PC-3 (cell line): ENCODE results near the gene HLF. TPM values are rescaled to one million over a fixed set of nuclear protein-coding genes. Genes with fewer than 3 reads are reported as not detected.

ENCODE experiments used
- ATAC-seq: fragments of 200-7000 bp; cut with Tn5 transposase; 2 replicates; pipeline ENCODE4 v1.9.1; 2020; ENCODE audit warnings: mild to moderate bottlenecking, moderate library complexity
- BruUV-seq: library from RNA; stranded (reverse); fragments of 400-500 nt; replicated peaks from 2 replicates; lab custom pipeline; 2021; lab: Mats Ljungman, UMichigan
- CTCF ChIA-PET: fragments of 300-600 bp; sonication (Branson Sonifier 250); formaldehyde crosslinking; loops from one replicate; lab custom pipeline; 2022; ENCODE audit warnings: antibody characterized with exemption; lab: Charles Lee
- POLR2A ChIA-PET: fragments of 300-600 bp; sonication (Branson Sonifier 250); formaldehyde crosslinking; loops from one replicate; lab custom pipeline; 2022; ENCODE audit warnings: antibody characterized with exemption; ENCODE audit not compliant: unreplicated experiment; lab: Charles Lee
- DNase-seq: peaks from one replicate; pipeline ENCODE4 v3.0.0-alpha.2; 2015
- H2AFZ ChIP-seq: fragments of 300-600 bp; sonication (generic); 2 replicates; pipeline ENCODE4 v1.6.0; 2016; ENCODE audit warnings: antibody characterized with exemption, low read length
- H3F3A ChIP-seq: fragments of 300-600 bp; sonication (generic); one replicate; pipeline ENCODE4 v1.6.0; 2017; ENCODE audit warnings: antibody characterized with exemption, low read length, control low read depth, mild to moderate bottlenecking; ENCODE audit not compliant: unreplicated experiment
- H3K27ac ChIP-seq: fragments of 300-600 bp; sonication (generic); 2 replicates; pipeline ENCODE4 v1.5.1; 2016; ENCODE audit warnings: mild to moderate bottlenecking, low read length
- H3K27me3 ChIP-seq: fragments of 300-600 bp; sonication (generic); 2 replicates; pipeline ENCODE4 v1.6.1; 2016; ENCODE audit warnings: low read length, mixed read lengths
- H3K36me3 ChIP-seq: fragments of 300-600 bp; sonication (generic); 2 replicates; pipeline ENCODE4 v1.6.1; 2016; ENCODE audit warnings: low read depth, mixed run types, low read length, mixed read lengths
- H3K4me1 ChIP-seq: fragments of 300-600 bp; sonication (generic); 2 replicates; pipeline ENCODE4 v1.5.1; 2016; ENCODE audit warnings: low read length; ENCODE audit not compliant: insufficient read depth
- H3K4me2 ChIP-seq: fragments of 300-600 bp; sonication (generic); 2 replicates; pipeline ENCODE4 v1.6.0; 2016; ENCODE audit warnings: low read length
- H3K4me3 ChIP-seq: fragments of 300-600 bp; sonication (generic); 2 replicates; pipeline ENCODE4 v1.5.1; 2016; ENCODE audit warnings: mild to moderate bottlenecking, low read length, mixed read lengths
- H3K79me2 ChIP-seq: fragments of 300-600 bp; sonication (generic); 2 replicates; pipeline ENCODE4 v1.6.1; 2017; ENCODE audit warnings: low read length, mixed read lengths
- H3K9ac ChIP-seq: fragments of 300-600 bp; sonication (generic); 2 replicates; pipeline ENCODE4 v1.6.0; 2016; ENCODE audit warnings: mild to moderate bottlenecking, low read length
- H3K9me2 ChIP-seq: fragments of 300-600 bp; sonication (generic); replicated peaks from 2 replicates; pipeline ENCODE4 v1.6.1; 2016; ENCODE audit warnings: mixed run types, low read length, mixed read lengths
- H3K9me3 ChIP-seq: fragments of 300-600 bp; sonication (generic); 2 replicates; pipeline ENCODE4 v1.6.1; 2016; ENCODE audit warnings: low read length, mixed read lengths
- H4K20me1 ChIP-seq: fragments of 300-600 bp; sonication (generic); 2 replicates; pipeline ENCODE4 v1.6.1; 2016; ENCODE audit warnings: low read length, mixed read lengths
- EZH2 ChIP-seq: fragments of 300-600 bp; sonication (generic); IDR thresholded peaks from one replicate; pipeline ENCODE4 v1.6.1; 2017; ENCODE audit warnings: antibody characterized with exemption, mild to moderate bottlenecking, low read length; ENCODE audit not compliant: unreplicated experiment
- EZH2phosphoT487 ChIP-seq: fragments of 300-600 bp; sonication (generic); IDR thresholded peaks from 2 replicates; pipeline ENCODE4 v1.6.1; 2018; ENCODE audit warnings: mild to moderate bottlenecking, antibody characterized with exemption, low read length, borderline replicate concordance
- intact Hi-C: fragments of 100-400 bp; cut with micrococcal nuclease; formaldehyde crosslinking; loops from 2 replicates; pipeline ENCODE4 v1.9.0; 2023
- total RNA-seq: library from RNA; depleted of rRNA; stranded (reverse); fragments of >200 nt; gene quantifications from 2 replicates; pipeline ENCODE4 v1.2.3, GENCODE V29; 2014
- TF ChIP-seq, protein P1 (sequence below): fragments of 300-600 bp; sonication (generic); conservative IDR thresholded peaks from 2 replicates; pipeline ENCODE4 v1.5.1; 2017; ENCODE audit warnings: antibody characterized with exemption, low read depth, mild to moderate bottlenecking, low read length

HLF gene
- total RNA-seq, 1 experiment from 2014 or later: 0.66 TPM

DNA sequence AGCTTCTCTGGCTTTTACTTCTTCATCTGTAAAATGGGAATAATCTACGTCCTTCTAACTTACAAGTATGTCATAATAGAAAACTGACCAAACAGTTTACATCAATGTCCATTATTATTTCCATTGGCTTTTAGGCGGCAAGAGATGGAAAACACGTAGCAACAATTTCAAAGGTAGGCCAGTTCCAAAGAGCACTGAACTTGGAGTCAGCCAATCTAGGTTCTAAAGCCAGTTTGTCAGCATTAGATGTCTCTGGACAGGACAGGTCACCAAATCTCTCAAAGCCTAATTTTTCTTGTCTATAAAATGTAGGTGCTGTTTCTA, 17.6 kb downstream of the HLF start:
- Histone ChIP-seq H3K4me2 (no peak overlapping the region), H3K36me3 (no peaks in the 10 kb centered on the region), H3K27ac (no peak overlapping the region), H3K4me1 (0 out of 2 replicates have a peak, but pooled peaks cover 6% of the 10 kb centered on the region), H3K9ac (no peak overlapping the region), H2AFZ (no peak overlapping the region), H3K79me2 (no peaks in the 10 kb centered on the region), H4K20me1 (no peaks in the 10 kb centered on the region), H3K9me2 (no peaks in the 10 kb centered on the region), H3F3A (no peaks in the 10 kb centered on the region), H3K9me3 (no peaks in the 10 kb centered on the region), H3K4me3 (no peak overlapping the region), H3K27me3 (no peaks in the 10 kb centered on the region)
- intact Hi-C loops: no loop called here
- ChIA-PET POLR2A (no interaction called here), CTCF (no interaction called here)
- no peak for TF ChIP-seq EZH2
- TF ChIP-seq, protein P1, sequence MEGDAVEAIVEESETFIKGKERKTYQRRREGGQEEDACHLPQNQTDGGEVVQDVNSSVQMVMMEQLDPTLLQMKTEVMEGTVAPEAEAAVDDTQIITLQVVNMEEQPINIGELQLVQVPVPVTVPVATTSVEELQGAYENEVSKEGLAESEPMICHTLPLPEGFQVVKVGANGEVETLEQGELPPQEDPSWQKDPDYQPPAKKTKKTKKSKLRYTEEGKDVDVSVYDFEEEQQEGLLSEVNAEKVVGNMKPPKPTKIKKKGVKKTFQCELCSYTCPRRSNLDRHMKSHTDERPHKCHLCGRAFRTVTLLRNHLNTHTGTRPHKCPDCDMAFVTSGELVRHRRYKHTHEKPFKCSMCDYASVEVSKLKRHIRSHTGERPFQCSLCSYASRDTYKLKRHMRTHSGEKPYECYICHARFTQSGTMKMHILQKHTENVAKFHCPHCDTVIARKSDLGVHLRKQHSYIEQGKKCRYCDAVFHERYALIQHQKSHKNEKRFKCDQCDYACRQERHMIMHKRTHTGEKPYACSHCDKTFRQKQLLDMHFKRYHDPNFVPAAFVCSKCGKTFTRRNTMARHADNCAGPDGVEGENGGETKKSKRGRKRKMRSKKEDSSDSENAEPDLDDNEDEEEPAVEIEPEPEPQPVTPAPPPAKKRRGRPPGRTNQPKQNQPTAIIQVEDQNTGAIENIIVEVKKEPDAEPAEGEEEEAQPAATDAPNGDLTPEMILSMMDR: no peak
- no peak for TF ChIP-seq EZH2phosphoT487
- ATAC-seq (no peak), DNase-seq (no peak)
- BruUV-seq: no TSS peak

DNA sequence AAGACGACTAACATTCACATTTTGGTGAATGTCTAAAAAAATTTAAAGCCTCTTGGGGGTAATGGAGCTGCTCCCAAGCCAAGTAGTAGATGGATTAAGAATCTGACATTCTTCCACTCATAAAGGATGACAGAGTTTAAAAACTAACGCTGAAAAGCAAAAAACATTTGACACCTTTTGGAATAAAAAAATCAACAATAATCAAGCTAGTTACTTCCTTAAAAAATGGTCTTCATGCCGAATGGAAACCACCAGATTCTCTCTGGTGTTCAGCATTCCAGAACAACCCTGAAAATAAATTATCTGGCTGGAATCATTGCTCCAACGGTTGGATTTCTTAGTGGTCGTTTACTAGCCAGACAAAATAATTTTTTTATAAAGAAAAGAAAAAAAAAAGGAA, 18.0 kb downstream of the HLF start:
- no TSS peak for BruUV-seq
- intact Hi-C loops: no loop called here
- H3K4me2 ChIP-seq: no peak overlapping the region
- DNase-seq (no peak), ATAC-seq (no peak)
- TF ChIP-seq EZH2: no peak
- no peak for TF ChIP-seq EZH2phosphoT487
- TF ChIP-seq, protein P1: no peak
- no peak overlapping the region for H3K27ac ChIP-seq
- ChIA-PET POLR2A (no interaction called here), CTCF (no interaction called here)
- 0 out of 2 replicates have a peak, but pooled peaks cover 6% of the 10 kb centered on the region for H3K4me1 ChIP-seq
- no peak overlapping the region for H3K9ac ChIP-seq
- no peaks in the 10 kb centered on the region for H3K9me2 ChIP-seq
- no peaks in the 10 kb centered on the region for H3K27me3 ChIP-seq
- H2AFZ ChIP-seq: no peak overlapping the region
- H3F3A ChIP-seq: no peaks in the 10 kb centered on the region
- no peaks in the 10 kb centered on the region for H4K20me1 ChIP-seq
- no peak overlapping the region for H3K4me3 ChIP-seq
- H3K9me3 ChIP-seq: no peaks in the 10 kb centered on the region
- no peaks in the 10 kb centered on the region for H3K36me3 ChIP-seq
- H3K79me2 ChIP-seq: no peaks in the 10 kb centered on the region

DNA sequence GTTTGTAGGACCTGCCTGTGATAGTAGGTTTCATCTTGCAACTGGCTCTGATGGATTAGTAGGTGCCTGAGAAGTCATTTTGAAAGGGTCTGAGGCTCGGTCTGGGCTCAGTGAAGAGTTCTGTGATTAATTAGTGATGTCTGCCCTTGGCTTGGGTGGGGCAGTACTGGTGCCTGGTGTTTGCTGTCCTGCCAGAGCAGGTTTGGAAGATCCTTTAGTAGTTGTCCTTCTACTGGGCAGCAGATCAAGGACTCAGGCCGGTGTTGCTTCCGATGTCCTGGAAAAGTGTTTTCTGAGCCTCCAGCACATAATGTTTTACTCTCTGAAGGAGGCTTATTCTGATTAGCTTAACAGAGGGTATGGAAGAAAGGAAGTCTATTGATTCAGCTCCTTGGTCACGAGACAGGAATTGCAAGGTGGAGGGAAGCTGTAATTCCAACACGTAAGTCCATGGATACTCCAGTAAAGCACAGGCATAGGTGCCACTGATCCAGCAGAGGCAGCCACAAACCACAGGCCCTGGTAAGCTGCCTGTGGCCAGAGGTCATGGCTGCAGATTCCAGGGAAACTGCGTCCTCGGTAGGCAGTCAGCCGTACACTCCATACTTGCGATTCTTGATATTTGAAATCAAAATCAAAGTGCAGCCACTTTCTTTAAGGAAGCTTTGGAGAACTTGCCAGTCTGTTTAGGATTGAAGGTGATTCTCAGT, 18.7 kb downstream of the HLF start:
- CTCF ChIA-PET: no interaction called here
- DNase-seq: no peak
- Histone ChIP-seq H3K4me3 (no peak overlapping the region), H3K79me2 (no peaks in the 10 kb centered on the region), H4K20me1 (no peaks in the 10 kb centered on the region), H3K9me3 (no peaks in the 10 kb centered on the region), H3K9me2 (no peaks in the 10 kb centered on the region), H3K27me3 (no peaks in the 10 kb centered on the region), H2AFZ (no peak overlapping the region), H3K4me2 (no peak overlapping the region), H3F3A (no peaks in the 10 kb centered on the region), H3K36me3 (no peaks in the 10 kb centered on the region), H3K27ac (no peak overlapping the region), H3K4me1 (0 out of 2 replicates have a peak, but pooled peaks cover 6% of the 10 kb centered on the region), H3K9ac (no peak overlapping the region)
- intact Hi-C loops: no loop called here
- POLR2A ChIA-PET: no interaction called here
- TF ChIP-seq, protein P1: no peak
- TF ChIP-seq EZH2phosphoT487 (no peak), EZH2 (no peak)
- no TSS peak for BruUV-seq
- no peak for ATAC-seq
